Caco-2 (cell line): ENCODE results near the gene CDH13. TPM values are rescaled to one million over a fixed set of nuclear protein-coding genes. Genes with fewer than 3 reads are reported as not detected.

Experiments used
- BruUV-seq: library from RNA; stranded (reverse); fragments of 400-500 nt; replicated peaks from 2 replicates; lab custom pipeline; 2021; lab: Mats Ljungman, UMichigan
- CTCF ChIA-PET: fragments of 300-600 bp; sonication (Branson Sonifier 250); formaldehyde crosslinking; loops from one replicate; lab custom pipeline; 2022; ENCODE audit warnings: antibody characterized with exemption; lab: Charles Lee
- POLR2A ChIA-PET: fragments of 300-600 bp; sonication (Branson Sonifier 250); formaldehyde crosslinking; loops from one replicate; lab custom pipeline; 2022; ENCODE audit warnings: antibody characterized with exemption; lab: Charles Lee
- DNase-seq, 2 experiments: peaks; one replicate each; pipeline versions ENCODE4 v3.0.0 to v3.0.0-alpha.2; 2020 to 2022
- H3K27me3 ChIP-seq: replicated peaks from 2 replicates; pipeline ENCODE4 v1.6.0; 2011; ENCODE audit warnings: low read length; ENCODE audit not compliant: control insufficient read depth, insufficient read depth
- H3K36me3 ChIP-seq: 2 replicates; pipeline ENCODE4 v1.5.1; 2011; ENCODE audit warnings: low read length; ENCODE audit not compliant: control insufficient read depth, insufficient read depth
- H3K4me1 ChIP-seq: fragments of 250-450 bp; sonication (Bioruptor Pico); 2 replicates; pipeline ENCODE4 v1.5.1; 2020; ENCODE audit warnings: mild to moderate bottlenecking
- H3K4me3 ChIP-seq: 2 replicates; pipeline ENCODE4 v1.5.1; 2011; ENCODE audit warnings: low read depth, mild to moderate bottlenecking, control low read depth, low read length
- H3K9me3 ChIP-seq: fragments of 250-450 bp; sonication (Bioruptor Pico); 2 replicates; pipeline ENCODE4 v1.5.1; 2020; ENCODE audit warnings: mild to moderate bottlenecking, moderate library complexity
- H3K27ac Mint-ChIP-seq: one replicate; pipeline ENCODE4 v1.8.0; 2022; ENCODE audit warnings: mixed read lengths; ENCODE audit not compliant: unreplicated experiment
- H3K27me3 Mint-ChIP-seq: one replicate; pipeline ENCODE4 v1.8.0; 2022; ENCODE audit warnings: mixed read lengths; ENCODE audit not compliant: insufficient read depth, unreplicated experiment
- H3K36me3 Mint-ChIP-seq: one replicate; pipeline ENCODE4 v1.8.0; 2022; ENCODE audit warnings: mild to moderate bottlenecking, mixed read lengths; ENCODE audit not compliant: insufficient read depth, unreplicated experiment
- H3K4me1 Mint-ChIP-seq: one replicate; pipeline ENCODE4 v1.8.0; 2022; ENCODE audit warnings: low read depth, mixed read lengths; ENCODE audit not compliant: unreplicated experiment
- H3K4me3 Mint-ChIP-seq: one replicate; pipeline ENCODE4 v1.8.0; 2022; ENCODE audit warnings: mild to moderate bottlenecking, moderate library complexity, mixed read lengths; ENCODE audit not compliant: unreplicated experiment
- H3K9me3 Mint-ChIP-seq: one replicate; pipeline ENCODE4 v1.8.0; 2022; ENCODE audit warnings: mixed read lengths; ENCODE audit not compliant: unreplicated experiment
- intact Hi-C: fragments of 100-400 bp; cut with micrococcal nuclease; formaldehyde crosslinking; loops from one replicate; pipeline ENCODE4 v1.10.0; 2022; ENCODE audit not compliant: unreplicated experiment
- total RNA-seq: library from RNA; stranded (reverse); gene quantifications from 2 replicates; pipeline ENCODE4 v1.2.3, GENCODE V29; 2022
- TF ChIP-seq, protein P1 (sequence below), 2 experiments: fragments of 200-600 bp in 1 of 2; IDR thresholded peaks; 1 replicate in 1 of 2; 2 replicates in 1 of 2; pipeline versions ENCODE4 v1.5.1 to v1.8.0; 2011 to 2022; ENCODE audit warnings: antibody characterized with exemption in 1 of 2, control low read depth in 1 of 2, inconsistent platforms in 1 of 2, low read depth in 1 of 2, low read length in 1 of 2, mild to moderate bottlenecking in 1 of 2, moderate library complexity in 1 of 2; ENCODE audit not compliant: insufficient read depth in 1 of 2, severe bottlenecking in 1 of 2, unreplicated experiment in 1 of 2

Gene CDH13
- total RNA-seq, 1 experiment from 2014 or later = 2.2 TPM

DNA sequence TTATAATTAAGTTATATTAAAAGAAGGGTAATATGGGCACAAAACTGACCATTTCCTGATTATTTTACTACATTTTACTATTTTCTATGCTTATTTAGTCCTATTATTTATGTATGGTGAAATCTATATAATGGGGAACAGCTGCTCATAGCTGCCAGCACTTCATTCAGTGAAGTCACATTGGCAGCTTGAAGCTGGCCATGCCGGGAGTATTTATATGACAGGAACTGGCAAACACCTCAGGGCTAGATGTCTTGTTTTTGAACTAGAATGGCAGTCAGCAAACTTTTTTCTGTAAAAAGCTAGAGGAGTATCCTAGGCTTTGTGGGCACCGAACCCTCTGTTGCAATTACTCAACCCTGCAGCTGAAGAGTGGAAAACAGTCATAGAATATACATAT, 104.1 kb downstream of the CDH13 start:
- no TSS peak for BruUV-seq
- H3K4me3 Mint-ChIP-seq = no peak overlapping the region

DNA sequence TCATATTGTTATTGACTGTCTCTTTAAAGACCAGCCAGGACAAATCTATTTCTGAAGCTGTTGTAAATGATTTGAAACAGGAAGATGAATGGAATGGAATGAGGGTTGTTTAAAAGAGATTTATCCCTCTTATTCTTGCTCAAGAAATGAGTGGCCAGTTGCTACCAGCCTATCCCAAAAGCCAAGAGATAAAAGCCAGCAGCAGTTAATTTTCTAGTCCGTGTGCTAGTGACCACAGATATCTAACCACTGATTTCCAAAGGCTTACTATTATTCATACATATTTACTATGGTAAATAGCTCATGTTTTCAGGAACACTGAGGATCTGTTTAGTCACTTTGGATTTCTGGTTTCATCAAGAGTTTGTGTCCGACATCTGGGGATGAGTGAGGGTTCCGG, 105.7 kb downstream of the CDH13 start:
- BruUV-seq = no TSS peak
- peaks cover 7% of the 10 kb centered on the region for H3K27me3 Mint-ChIP-seq
- no peak overlapping the region for H3K27ac Mint-ChIP-seq
- Histone ChIP-seq H3K4me1 (no peaks in the 10 kb centered on the region; the same call in 1 of the 2 replicates), H3K9me3 (no peaks in the 10 kb centered on the region), H3K36me3 (no peaks in the 10 kb centered on the region), H3K27me3 (no peaks in the 10 kb centered on the region), H3K4me3 (no peak overlapping the region)
- TF ChIP-seq, protein P1, sequence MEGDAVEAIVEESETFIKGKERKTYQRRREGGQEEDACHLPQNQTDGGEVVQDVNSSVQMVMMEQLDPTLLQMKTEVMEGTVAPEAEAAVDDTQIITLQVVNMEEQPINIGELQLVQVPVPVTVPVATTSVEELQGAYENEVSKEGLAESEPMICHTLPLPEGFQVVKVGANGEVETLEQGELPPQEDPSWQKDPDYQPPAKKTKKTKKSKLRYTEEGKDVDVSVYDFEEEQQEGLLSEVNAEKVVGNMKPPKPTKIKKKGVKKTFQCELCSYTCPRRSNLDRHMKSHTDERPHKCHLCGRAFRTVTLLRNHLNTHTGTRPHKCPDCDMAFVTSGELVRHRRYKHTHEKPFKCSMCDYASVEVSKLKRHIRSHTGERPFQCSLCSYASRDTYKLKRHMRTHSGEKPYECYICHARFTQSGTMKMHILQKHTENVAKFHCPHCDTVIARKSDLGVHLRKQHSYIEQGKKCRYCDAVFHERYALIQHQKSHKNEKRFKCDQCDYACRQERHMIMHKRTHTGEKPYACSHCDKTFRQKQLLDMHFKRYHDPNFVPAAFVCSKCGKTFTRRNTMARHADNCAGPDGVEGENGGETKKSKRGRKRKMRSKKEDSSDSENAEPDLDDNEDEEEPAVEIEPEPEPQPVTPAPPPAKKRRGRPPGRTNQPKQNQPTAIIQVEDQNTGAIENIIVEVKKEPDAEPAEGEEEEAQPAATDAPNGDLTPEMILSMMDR (IDR thresholded peaks at IDR 0.05; ENCODE audit: insufficient read depth in 1 of 2, low read depth in 1 of 2, low read length in 1 of 2, severe bottlenecking in 1 of 2, unreplicated experiment in 1 of 2) = no peak
- H3K9me3 Mint-ChIP-seq = no peaks in the 10 kb centered on the region
- no peaks in the 10 kb centered on the region for H3K4me1 Mint-ChIP-seq
- H3K36me3 Mint-ChIP-seq = no peaks in the 10 kb centered on the region
- intact Hi-C loops = no loop called here
- POLR2A ChIA-PET = no interaction called here
- CTCF ChIA-PET = no interaction called here
- no peak for DNase-seq
- no peak overlapping the region for H3K4me3 Mint-ChIP-seq

More for the DNA sequence above, 104.1 kb downstream of the CDH13 start:
- Histone ChIP-seq H3K4me1 (no peaks in the 10 kb centered on the region), H3K9me3 (no peaks in the 10 kb centered on the region), H3K27me3 (no peaks in the 10 kb centered on the region), H3K4me3 (no peak overlapping the region), H3K36me3 (no peaks in the 10 kb centered on the region)
- ChIA-PET CTCF (no interaction called here), POLR2A (no interaction called here)
- TF ChIP-seq, protein P1 (IDR thresholded peaks at IDR 0.05; ENCODE audit: insufficient read depth in 1 of 2, low read depth in 1 of 2, low read length in 1 of 2, severe bottlenecking in 1 of 2, unreplicated experiment in 1 of 2) = no peak
- DNase-seq = no peak
- intact Hi-C loops = no loop called here
- H3K36me3 Mint-ChIP-seq = no peaks in the 10 kb centered on the region
- H3K27me3 Mint-ChIP-seq = no peaks in the 10 kb centered on the region
- H3K4me1 Mint-ChIP-seq = no peaks in the 10 kb centered on the region
- no peak overlapping the region for H3K27ac Mint-ChIP-seq
- no peaks in the 10 kb centered on the region for H3K9me3 Mint-ChIP-seq

DNA sequence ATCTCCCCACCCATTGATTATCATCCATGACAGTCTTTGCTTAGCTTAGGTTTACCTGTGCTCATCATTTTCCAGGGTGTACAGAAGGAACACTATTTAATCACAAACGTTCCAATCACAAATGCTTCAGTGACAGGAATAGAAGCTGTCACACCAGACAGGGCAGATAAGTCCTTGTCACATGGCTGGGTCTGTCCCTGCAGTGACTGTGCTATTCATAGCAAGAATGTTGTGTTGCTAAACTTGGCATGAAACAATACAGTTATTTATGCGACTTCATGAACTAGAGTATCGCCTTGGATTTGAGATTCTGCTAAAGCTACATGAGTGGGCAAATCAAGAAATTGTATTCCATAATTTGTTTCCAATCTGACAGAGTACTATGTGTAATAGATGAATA, 108.4 kb downstream of the CDH13 start:
- peaks cover 14% of the 10 kb centered on the region for H3K27me3 Mint-ChIP-seq
- intact Hi-C loops = no loop called here
- Histone ChIP-seq H3K9me3 (no peaks in the 10 kb centered on the region), H3K4me3 (no peak overlapping the region), H3K36me3 (no peaks in the 10 kb centered on the region), H3K4me1 (no peaks in the 10 kb centered on the region; the same call in 1 of the 2 replicates), H3K27me3 (no peaks in the 10 kb centered on the region)
- ChIA-PET CTCF (no interaction called here), POLR2A (no interaction called here)
- no peak overlapping the region for H3K27ac Mint-ChIP-seq
- no peak for DNase-seq
- no TSS peak for BruUV-seq
- H3K36me3 Mint-ChIP-seq = no peaks in the 10 kb centered on the region
- H3K4me1 Mint-ChIP-seq = no peaks in the 10 kb centered on the region
- no peak overlapping the region for H3K4me3 Mint-ChIP-seq
- TF ChIP-seq, protein P1 (IDR thresholded peaks at IDR 0.05; ENCODE audit: insufficient read depth in 1 of 2, low read depth in 1 of 2, low read length in 1 of 2, severe bottlenecking in 1 of 2, unreplicated experiment in 1 of 2) = no peak
- no peaks in the 10 kb centered on the region for H3K9me3 Mint-ChIP-seq
